ENCODE measurements around the gene CD4.

Gene CD4

DNA sequence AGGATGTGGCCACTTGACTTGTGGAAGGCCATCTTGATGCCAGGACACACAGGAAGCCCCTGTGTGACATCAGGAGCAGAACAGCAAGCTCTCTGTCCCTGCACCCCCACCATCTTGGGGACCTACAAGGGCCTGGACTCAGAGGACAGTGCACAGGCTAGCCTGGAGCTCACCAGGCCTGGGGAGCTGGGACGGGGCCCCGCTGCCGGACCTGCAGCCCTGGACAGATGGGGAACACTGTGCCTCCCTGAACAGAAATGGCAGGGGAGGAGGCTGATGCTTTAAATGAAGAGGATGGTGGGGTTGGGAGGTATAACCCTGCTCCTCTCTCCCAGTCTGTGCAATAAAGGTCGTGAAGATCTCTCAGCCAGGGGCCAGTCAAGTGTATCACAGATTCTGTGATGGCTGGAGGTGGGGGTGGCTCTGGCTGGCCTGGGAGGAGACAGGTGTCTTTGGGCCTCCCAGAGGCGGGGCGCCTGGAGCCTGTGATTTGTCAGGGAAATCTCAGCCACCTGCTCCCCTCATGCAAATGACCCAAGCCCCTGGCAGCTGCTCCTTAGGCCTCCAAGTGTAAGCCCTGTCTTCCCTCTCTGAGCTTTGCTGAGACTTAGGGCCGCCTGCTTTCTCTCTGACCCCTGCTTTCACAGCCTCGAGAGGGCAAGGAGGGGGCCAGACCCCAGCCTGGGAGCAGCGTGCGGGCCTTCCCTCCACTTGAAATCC lies 50.3 kb downstream of the CD4 start:
- TF ChIP-seq, protein P1, sequence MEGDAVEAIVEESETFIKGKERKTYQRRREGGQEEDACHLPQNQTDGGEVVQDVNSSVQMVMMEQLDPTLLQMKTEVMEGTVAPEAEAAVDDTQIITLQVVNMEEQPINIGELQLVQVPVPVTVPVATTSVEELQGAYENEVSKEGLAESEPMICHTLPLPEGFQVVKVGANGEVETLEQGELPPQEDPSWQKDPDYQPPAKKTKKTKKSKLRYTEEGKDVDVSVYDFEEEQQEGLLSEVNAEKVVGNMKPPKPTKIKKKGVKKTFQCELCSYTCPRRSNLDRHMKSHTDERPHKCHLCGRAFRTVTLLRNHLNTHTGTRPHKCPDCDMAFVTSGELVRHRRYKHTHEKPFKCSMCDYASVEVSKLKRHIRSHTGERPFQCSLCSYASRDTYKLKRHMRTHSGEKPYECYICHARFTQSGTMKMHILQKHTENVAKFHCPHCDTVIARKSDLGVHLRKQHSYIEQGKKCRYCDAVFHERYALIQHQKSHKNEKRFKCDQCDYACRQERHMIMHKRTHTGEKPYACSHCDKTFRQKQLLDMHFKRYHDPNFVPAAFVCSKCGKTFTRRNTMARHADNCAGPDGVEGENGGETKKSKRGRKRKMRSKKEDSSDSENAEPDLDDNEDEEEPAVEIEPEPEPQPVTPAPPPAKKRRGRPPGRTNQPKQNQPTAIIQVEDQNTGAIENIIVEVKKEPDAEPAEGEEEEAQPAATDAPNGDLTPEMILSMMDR (IDR thresholded peaks at IDR 0.05) = no peak

DNA sequence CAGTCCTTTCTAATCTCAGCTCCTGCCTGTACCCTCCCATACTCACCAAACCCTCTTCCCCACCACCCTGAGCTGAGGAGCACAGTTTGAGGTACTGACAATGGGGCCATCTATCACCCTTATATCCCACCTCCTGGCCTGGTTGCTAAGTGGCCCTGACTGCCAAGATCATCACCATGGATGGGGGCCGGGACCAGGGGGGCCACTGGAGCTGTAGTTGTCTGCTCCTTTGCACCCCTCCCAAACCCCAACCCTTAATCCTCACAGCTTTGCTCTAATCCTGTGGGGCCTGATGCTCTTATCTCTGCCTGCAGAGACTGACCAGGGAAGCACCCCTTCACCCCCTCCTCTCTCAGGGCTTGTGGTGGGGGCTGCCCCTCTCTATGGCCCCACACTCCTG lies 51.0 kb downstream of the CD4 start:
- TF ChIP-seq, protein P1 (IDR thresholded peaks at IDR 0.05) = no peak

DNA sequence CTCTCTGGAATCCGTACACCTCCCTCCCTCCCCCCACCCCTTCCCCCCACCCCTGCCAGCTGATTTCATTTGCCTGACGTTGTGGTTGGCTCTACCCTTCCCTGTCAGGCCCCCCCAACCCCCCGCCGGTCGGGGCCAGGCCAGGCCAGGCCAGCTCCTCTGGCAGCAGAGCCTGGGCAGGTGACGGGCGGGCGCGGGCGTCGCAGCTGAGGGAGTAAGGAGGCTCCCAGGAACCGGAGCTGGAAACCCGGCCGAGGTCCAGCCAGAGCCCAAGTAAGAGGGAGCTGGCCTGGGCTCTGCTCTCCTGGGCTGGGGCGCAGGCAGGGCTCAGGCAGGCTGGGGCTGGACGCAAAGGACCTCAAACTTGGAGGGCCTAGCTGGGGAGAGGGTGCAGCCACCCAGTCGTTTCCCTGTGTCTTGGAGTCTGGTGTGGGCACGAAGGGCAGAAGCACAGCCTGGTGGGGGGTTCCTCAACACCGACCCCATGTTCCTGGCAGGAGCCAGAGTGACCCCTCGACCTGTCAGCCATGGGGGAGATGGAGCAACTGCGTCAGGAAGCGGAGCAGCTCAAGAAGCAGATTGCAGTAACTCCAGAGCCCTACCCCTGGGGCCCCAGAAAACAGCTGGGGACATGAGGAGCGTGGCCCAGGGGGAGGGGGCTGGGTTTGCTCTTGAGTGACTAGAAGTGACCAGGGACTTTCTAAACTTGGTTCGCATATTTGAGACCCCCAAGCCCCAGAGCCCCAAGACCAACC lies 51.6 kb downstream of the CD4 start, which contains the start of gene GNB3:
Gene GNB3, plus strand, starts transcription at position 165 of the 755 bp plus-strand sequence. Its CDS starts 363 bp downstream, at position 528.
- TF ChIP-seq, protein P1 (IDR thresholded peaks at IDR 0.05) = no peak

DNA sequence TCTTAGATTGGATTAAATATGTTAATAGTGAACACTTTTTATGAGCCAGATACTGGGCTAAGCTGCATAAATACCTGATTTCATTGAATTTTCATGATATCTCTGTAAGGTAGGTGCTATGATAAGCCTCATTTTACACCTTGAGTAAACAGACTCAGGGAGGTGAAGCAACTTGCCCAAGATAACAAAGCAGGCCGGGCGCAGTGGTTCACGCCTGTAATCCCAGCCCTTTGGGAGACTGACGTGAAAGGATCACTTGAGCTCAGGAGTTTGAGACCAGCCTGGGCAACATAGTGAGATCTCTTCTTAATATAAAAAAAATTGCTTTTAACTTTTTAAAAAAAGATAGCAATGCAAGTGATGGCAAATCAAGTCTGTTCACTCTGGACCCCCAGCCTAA lies 52.7 kb downstream of the CD4 start:
- TF ChIP-seq, protein P1 (IDR thresholded peaks at IDR 0.05) = no peak

DNA sequence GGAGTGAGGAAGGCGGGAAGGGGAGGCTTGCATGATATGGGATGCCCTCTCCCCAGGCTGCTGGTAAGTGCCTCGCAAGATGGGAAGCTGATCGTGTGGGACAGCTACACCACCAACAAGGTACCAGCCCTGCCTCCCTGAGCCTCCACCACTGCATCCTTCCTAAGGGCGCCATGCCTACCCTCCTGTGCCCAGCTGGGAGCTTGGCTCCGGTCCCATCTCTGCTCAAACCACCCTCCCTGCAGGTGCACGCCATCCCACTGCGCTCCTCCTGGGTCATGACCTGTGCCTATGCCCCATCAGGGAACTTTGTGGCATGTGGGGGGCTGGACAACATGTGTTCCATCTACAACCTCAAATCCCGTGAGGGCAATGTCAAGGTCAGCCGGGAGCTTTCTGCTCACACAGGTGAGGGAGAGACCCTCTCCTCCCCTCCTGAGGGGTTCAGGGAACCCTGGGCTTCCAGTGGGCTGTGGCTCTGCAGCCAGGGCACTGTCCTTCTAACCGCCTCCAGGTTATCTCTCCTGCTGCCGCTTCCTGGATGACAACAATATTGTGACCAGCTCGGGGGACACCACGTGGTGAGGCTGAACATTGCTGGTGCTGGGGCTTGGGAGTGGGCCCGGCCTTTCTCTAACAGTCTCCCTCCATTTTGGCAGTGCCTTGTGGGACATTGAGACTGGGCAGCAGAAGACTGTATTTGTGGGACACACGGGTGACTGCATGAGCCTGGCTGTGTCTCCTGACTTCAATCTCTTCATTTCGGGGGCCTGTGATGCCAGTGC lies 54.0 kb downstream of the CD4 start:
- TF ChIP-seq, protein P1 (IDR thresholded peaks at IDR 0.05) = no peak

DNA sequence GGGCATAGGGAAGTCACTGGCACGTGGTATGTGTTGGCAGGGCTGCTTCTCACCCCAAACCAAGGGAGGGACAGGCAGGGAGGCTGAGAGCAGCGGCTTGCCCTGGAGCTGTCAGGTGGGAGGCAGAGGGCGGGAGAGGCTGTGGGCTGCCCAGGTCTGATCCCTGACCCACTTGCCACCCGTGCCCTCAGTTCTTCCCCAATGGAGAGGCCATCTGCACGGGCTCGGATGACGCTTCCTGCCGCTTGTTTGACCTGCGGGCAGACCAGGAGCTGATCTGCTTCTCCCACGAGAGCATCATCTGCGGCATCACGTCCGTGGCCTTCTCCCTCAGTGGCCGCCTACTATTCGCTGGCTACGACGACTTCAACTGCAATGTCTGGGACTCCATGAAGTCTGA lies 56.1 kb downstream of the CD4 start:
- TF ChIP-seq, protein P1 (IDR thresholded peaks at IDR 0.05) = no peak

DNA sequence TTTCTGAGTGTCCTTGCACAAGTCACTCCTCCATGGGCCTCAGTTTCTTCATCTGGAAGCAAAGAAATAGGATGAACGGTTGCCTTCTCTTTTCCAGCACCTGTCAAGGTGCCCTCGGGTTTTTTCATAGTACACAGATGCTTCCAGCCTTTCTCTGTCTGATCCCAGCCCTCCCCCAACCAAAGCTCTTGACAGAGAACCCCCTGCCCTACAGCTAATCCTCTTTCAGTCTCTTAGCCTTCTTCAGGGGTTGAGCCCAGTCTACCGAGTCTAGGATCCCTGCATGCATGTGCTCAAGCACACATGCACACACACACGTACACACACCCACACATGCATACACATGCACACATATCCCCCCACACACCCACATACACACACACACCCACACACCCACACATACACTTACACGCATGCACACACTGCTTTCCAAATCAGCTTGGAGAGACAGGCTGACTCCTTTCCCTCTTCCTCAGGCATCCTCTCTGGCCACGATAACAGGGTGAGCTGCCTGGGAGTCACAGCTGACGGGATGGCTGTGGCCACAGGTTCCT lies 57.1 kb downstream of the CD4 start:
- TF ChIP-seq, protein P1 (IDR thresholded peaks at IDR 0.05) = no peak
